ENCODE results near the gene CUX1. TPM values are rescaled to one million over a fixed set of nuclear protein-coding genes. Genes with fewer than 3 reads are reported as not detected.
A peak's percentile ranks its signal among the peaks of the same experiment; 100 is the strongest.

Gene CUX1
- total RNA-seq, 1 donor from 2014 or later = 40.5 TPM

- Histone ChIP-seq H3K4me3 (ENCODE audit: low read depth, low read length) (no peak overlapping the region), H3K36me3 (ENCODE audit: control insufficient read depth, insufficient read depth, low read length) (peaks cover 3% of the 10 kb centered on the region), H3K27me3 (ENCODE audit: control insufficient read depth, insufficient read depth, low read length) (no peaks in the 10 kb centered on the region)
- no peak for TF ChIP-seq CTCF (IDR thresholded peaks at IDR 0.05; ENCODE audit: insufficient read depth, low read length, severe bottlenecking)
- FAIRE-seq (no peak), DNase-seq (ENCODE audit: low read depth) (no peak)
These were observed 130.5 kb downstream of the CUX1 start for GRCh38 chr7:101947899-101948298.

- no peaks in the 10 kb centered on the region for H3K27me3 ChIP-seq (ENCODE audit: control insufficient read depth, insufficient read depth, low read length)
- TF ChIP-seq CTCF (IDR thresholded peaks at IDR 0.05; ENCODE audit: insufficient read depth, low read length, severe bottlenecking) = no peak
- no peak overlapping the region for H3K4me3 ChIP-seq (ENCODE audit: low read depth, low read length)
- peaks cover 3% of the 10 kb centered on the region for H3K36me3 ChIP-seq (ENCODE audit: control insufficient read depth, insufficient read depth, low read length)
- FAIRE-seq = no peak
- no peak for DNase-seq (ENCODE audit: low read depth)
These were observed 131.2 kb downstream of the CUX1 start for GRCh38 chr7:101948650-101949049.

- TF ChIP-seq CTCF (IDR thresholded peaks at IDR 0.05; ENCODE audit: insufficient read depth, low read length, severe bottlenecking) = no peak
- FAIRE-seq (no peak), DNase-seq (ENCODE audit: low read depth) (no peak)
- Histone ChIP-seq H3K4me3 (ENCODE audit: low read depth, low read length) (no peak overlapping the region), H3K27me3 (ENCODE audit: control insufficient read depth, insufficient read depth, low read length) (no peaks in the 10 kb centered on the region), H3K36me3 (ENCODE audit: control insufficient read depth, insufficient read depth, low read length) (no peaks in the 10 kb centered on the region)
These were observed 133.2 kb downstream of the CUX1 start for GRCh38 chr7:101950450-101951119.

DNA sequence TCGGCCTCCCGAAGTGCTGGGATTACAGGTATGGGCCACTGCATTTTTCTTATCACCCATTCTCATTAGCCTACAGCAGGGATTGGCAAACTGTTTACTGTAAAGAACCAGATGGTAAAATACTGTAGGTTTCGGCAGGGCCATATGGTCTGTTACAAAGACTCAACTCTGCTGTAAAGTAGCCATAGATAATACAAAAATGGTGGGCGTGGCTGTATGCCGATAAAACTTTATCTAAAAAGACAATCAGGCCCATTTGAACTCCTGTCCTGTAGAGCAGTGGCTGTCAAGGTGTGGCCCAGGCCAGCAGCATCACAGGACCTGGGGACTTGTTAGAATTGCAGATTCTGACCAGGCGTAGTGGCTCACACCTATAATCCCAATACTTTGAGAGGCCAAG, 134.3 kb downstream of the CUX1 start:
- FAIRE-seq (no peak), DNase-seq (ENCODE audit: low read depth) (no peak)
- no peak for TF ChIP-seq CTCF (IDR thresholded peaks at IDR 0.05; ENCODE audit: insufficient read depth, low read length, severe bottlenecking)
- Histone ChIP-seq H3K4me3 (ENCODE audit: low read depth, low read length) (no peak overlapping the region), H3K36me3 (ENCODE audit: control insufficient read depth, insufficient read depth, low read length) (no peaks in the 10 kb centered on the region), H3K27me3 (ENCODE audit: control insufficient read depth, insufficient read depth, low read length) (no peaks in the 10 kb centered on the region)

- Histone ChIP-seq H3K36me3 (ENCODE audit: control insufficient read depth, insufficient read depth, low read length) (no peaks in the 10 kb centered on the region), H3K4me3 (ENCODE audit: low read depth, low read length) (no peak overlapping the region), H3K27me3 (ENCODE audit: control insufficient read depth, insufficient read depth, low read length) (no peaks in the 10 kb centered on the region)
- FAIRE-seq (no peak), DNase-seq (ENCODE audit: low read depth) (peak; percentile 76)
- TF ChIP-seq CTCF (IDR thresholded peaks at IDR 0.05; ENCODE audit: insufficient read depth, low read length, severe bottlenecking) = no peak
These were observed 135.2 kb downstream of the CUX1 start for GRCh38 chr7:101952355-101953247.
